Naive thymus-derived CD8-positive, alpha-beta T cell (primary cell): ENCODE measurements around the gene SIGMAR1. TPM values are rescaled to one million over a fixed set of nuclear protein-coding genes. Genes with fewer than 3 reads are reported as not detected.

ENCODE experiments used
- ATAC-seq, 2 donors: fragments of 150-1000 bp; cut with Tn5 transposase in 1 of 2; sonication (Bioruptor Pico), chemical (Tn5 transposase) in 1 of 2; 1 replicate in 1 of 2; 2 replicates in 1 of 2; pipeline ENCODE4 v1.10.0; 2021; ENCODE audit warnings: mild to moderate bottlenecking in 2 of 2, moderate library complexity in 2 of 2
- POLR2A ChIA-PET: fragments of 350-600 bp; sonication (Branson Sonifier 250); formaldehyde crosslinking; loops from one replicate; lab custom pipeline; 2021; ENCODE audit warnings: antibody characterized with exemption; lab: Charles Lee
- DNase-seq, 10 donors: peaks; one replicate each; pipeline versions ENCODE4 v3.0.0 to v3.0.0-alpha.2; 2020 to 2022
- H3K27ac Mint-ChIP-seq, 10 donors: one replicate each; pipeline ENCODE4 v1.8.0; 2020 to 2022; ENCODE audit warnings: mild to moderate bottlenecking in 10 of 10, mixed read lengths in 10 of 10, moderate library complexity in 4 of 10, inconsistent platforms in 1 of 10
- H3K27me3 Mint-ChIP-seq, 5 donors: one replicate each; pipeline ENCODE4 v1.8.0; 2021 to 2022; ENCODE audit warnings: mixed read lengths in 5 of 5
- H3K36me3 Mint-ChIP-seq, 3 donors: one replicate each; pipeline ENCODE4 v1.8.0; 2020 to 2022; ENCODE audit warnings: mixed read lengths in 3 of 3, mild to moderate bottlenecking in 2 of 3, inconsistent platforms in 1 of 3
- H3K4me1 Mint-ChIP-seq, 4 donors: one replicate each; pipeline ENCODE4 v1.8.0; 2021 to 2022; ENCODE audit warnings: mixed read lengths in 4 of 4
- H3K4me3 Mint-ChIP-seq, 10 donors: one replicate each; pipeline ENCODE4 v1.8.0; 2020 to 2022; ENCODE audit warnings: mild to moderate bottlenecking in 10 of 10, mixed read lengths in 10 of 10, moderate library complexity in 6 of 10, inconsistent platforms in 1 of 10
- H3K9me3 Mint-ChIP-seq, 9 donors: one replicate each; pipeline ENCODE4 v1.8.0; 2020 to 2022; ENCODE audit warnings: mixed read lengths in 9 of 9, mild to moderate bottlenecking in 3 of 9, inconsistent platforms in 1 of 9, moderate library complexity in 1 of 9
- polyA plus RNA-seq, 3 donors: library from polyadenylated mRNA; unstranded; fragments of 300-500 nt; fragmentation: Illumina TruSeq; gene quantifications; one replicate each; pipeline ENCODE4 v1.2.3, GENCODE V29; 2021
- total RNA-seq, 8 experiments: library from RNA in 2 of 8; stranded (reverse) in 2 of 8; gene quantifications; one replicate each; pipeline ENCODE4 v1.2.3 and lab custom pipeline; 2021 to 2026

Gene SIGMAR1
- total and polyA plus RNA-seq, 5 experiments from 2014 or later: 37.7 to 78.4 (median 67.9) TPM

GRCh38 chr9:34665381-34666250 is 28.0 kb upstream of the SIGMAR1 start:
- Mint-ChIP-seq H3K27ac (peak overlapping the region; percentile 74 to 99 (median 98)), H3K9me3 (peaks cover 0 to 17% (median 5%) of the 10 kb centered on the region in 9 donors), H3K4me1 (peaks cover 30 to 59% (median 40%) of the 10 kb centered on the region in 4 donors), H3K4me3 (peak overlapping the region; percentile 82 to 96 (median 90)), H3K27me3 (no peaks in the 10 kb centered on the region), H3K36me3 (peaks cover 9 to 20% (median 10%) of the 10 kb centered on the region in 3 donors)
- peak; percentile 77 to 94 (median 86) for DNase-seq
- POLR2A ChIA-PET: interaction anchor here (0.6 to 1.8 kb wide), 12 partner anchors 9 to 619 kb away, joined by 3 to 23 read pairs (median 4); partner anchors contain the start of genes DNAI1, FAM219A, FANCG and GALT
- ATAC-seq: peak; percentile 75 to 78

DNA sequence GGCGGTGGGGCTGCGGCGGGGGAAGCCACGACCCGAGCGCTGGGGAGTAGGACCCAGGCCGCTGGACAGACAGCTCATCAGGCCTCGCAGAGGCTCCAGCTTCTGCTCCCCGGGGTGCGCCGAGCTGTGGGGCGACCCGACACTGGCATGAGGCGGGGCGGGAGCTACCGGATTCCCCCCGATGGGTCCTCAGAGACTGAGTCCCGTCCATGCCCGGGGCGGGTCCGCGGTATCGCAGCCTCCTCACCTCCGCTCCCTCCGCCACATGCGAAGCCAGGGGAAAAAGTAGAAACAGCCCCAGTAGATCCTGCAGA is 27.4 kb upstream of the SIGMAR1 start:
- H3K9me3 Mint-ChIP-seq: peaks cover 0 to 12% (median 5%) of the 10 kb centered on the region in 9 donors
- POLR2A ChIA-PET: interaction anchor here (0.5 to 1.8 kb wide), 14 partner anchors 9 to 523 kb away, joined by 3 to 23 read pairs (median 4); partner anchors contain the start of genes DCTN3, DNAI1, FAM219A and FANCG
- peaks cover 30 to 59% (median 40%) of the 10 kb centered on the region in 4 donors for H3K4me1 Mint-ChIP-seq
- H3K36me3 Mint-ChIP-seq: peaks cover 10 to 20% (median 12%) of the 10 kb centered on the region in 3 donors
- H3K27ac Mint-ChIP-seq: peak overlapping the region; percentile 83 to 99 (median 97)
- DNase-seq (no peak), ATAC-seq (peak; percentile 10 to 42)
- H3K27me3 Mint-ChIP-seq: no peaks in the 10 kb centered on the region
- peak overlapping the region; percentile 82 to 96 (median 92) for H3K4me3 Mint-ChIP-seq

- Mint-ChIP-seq H3K36me3 (peaks cover 6 to 17% (median 12%) of the 10 kb centered on the region in 3 donors), H3K4me1 (peaks cover 30 to 59% (median 40%) of the 10 kb centered on the region in 4 donors), H3K4me3 (peak overlapping the region; percentile 82 to 96 (median 92)), H3K9me3 (peaks cover 0 to 8% (median 5%) of the 10 kb centered on the region in 9 donors), H3K27ac (peak overlapping the region; percentile 83 to 99 (median 96)), H3K27me3 (no peaks in the 10 kb centered on the region)
- peak; percentile 44 to 53 for ATAC-seq
- POLR2A ChIA-PET: interaction anchor here (0.5 to 4.5 kb wide), 14 partner anchors 8 to 522 kb away, joined by 3 to 39 read pairs (median 4); partner anchors contain the start of genes DCTN3, DNAI1, FAM219A and GALT
- DNase-seq: peak; percentile 41 to 86 (median 67)
Observed at GRCh38 chr9:34664281-34665066, 26.9 kb upstream of the SIGMAR1 start.

- POLR2A ChIA-PET: interaction anchor here (1.0 to 4.5 kb wide), 3 partner anchors 16 to 27 kb away, joined by 3 to 39 read pairs (median 8); partner anchors contain the start of gene GALT
- Mint-ChIP-seq H3K27me3 (no peaks in the 10 kb centered on the region), H3K9me3 (no peaks in the 10 kb centered on the region), H3K27ac (peak overlapping the region; percentile 79 to 99 (median 95)), H3K36me3 (peaks cover 0 to 12% (median 11%) of the 10 kb centered on the region in 3 donors), H3K4me1 (peaks cover 30 to 59% (median 40%) of the 10 kb centered on the region in 4 donors), H3K4me3 (peak overlapping the region in 9 of 10 donors; percentile 36 to 95 (median 74))
- ATAC-seq (peak in 1 of 2 donors; percentile 12), DNase-seq (peak in 3 of 10 donors; percentile 5 to 38 (median 30))
Observed at GRCh38 chr9:34663303-34663605, 25.7 kb upstream of the SIGMAR1 start.

DNA sequence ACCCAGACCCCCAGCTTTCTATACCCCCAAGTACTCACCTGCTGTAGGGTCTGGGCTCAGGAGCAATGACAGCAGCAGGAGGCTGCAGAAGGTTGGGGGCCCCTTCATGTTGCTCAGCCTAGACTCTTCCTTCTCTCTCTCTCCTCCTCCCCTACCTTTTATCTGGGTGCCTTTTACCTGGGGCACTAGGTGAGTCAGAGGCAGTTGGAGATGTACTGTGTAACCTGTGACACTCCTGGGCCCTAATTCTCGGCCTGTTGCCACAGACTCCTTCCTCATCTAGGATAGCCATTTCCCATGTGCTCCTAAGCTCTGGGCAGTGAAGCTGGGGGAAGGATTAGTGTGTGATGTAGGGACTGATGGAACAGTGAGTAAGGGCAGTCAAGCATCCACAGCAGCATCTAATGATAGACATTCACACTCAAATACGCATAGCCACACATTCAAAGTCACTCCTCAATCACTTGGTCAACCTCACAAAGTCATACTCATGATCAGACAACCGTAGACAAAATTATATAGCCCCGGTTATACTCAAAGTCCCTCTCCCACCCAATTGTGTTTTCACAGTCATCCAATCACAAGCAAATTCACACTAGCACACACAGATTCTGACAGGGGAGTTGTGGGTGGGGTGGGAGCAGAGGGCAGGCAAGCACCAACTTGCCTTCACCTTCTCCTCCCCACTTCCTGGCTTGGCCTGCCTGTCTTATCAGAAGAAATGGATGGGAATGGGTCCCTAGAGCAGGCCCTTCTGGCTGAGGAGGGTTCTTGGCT is 25.1 kb upstream of the SIGMAR1 start, which contains the start of gene CCL27:
CCL27 (minus strand) TSS at position 132 of the 777 bp plus-strand sequence; CDS start at position 108, 24 bp downstream.
- H3K4me3 Mint-ChIP-seq: peak within 1 kb of the TSS in 9 of 10 donors; percentile 36 to 95 (median 74)
- peaks cover 30 to 58% (median 40%) of the 10 kb centered on the region in 4 donors for H3K4me1 Mint-ChIP-seq
- POLR2A ChIA-PET: interaction anchor here (1.0 to 4.5 kb wide), 6 partner anchors 10 to 51 kb away, joined by 3 to 39 read pairs (median 6); partner anchors contain the start of genes GALT, RPP25L and SIGMAR1
- H3K9me3 Mint-ChIP-seq: no peaks in the 10 kb centered on the region
- peaks cover 0 to 12% (median 11%) of the 10 kb centered on the region in 3 donors for H3K36me3 Mint-ChIP-seq
- ATAC-seq: no peak
- no peaks in the 10 kb centered on the region for H3K27me3 Mint-ChIP-seq
- peak within 1 kb of the TSS; percentile 79 to 99 (median 95) for H3K27ac Mint-ChIP-seq
- DNase-seq: no peak

- peaks cover 27 to 34% (median 31%) of the 10 kb centered on the region in 4 donors for H3K4me1 Mint-ChIP-seq
- H3K9me3 Mint-ChIP-seq: no peaks in the 10 kb centered on the region
- POLR2A ChIA-PET: interaction anchor here (2.5 to 4.5 kb wide), 3 partner anchors 12 to 22 kb away, joined by 10 to 39 read pairs (median 24); partner anchors contain the start of genes GALT and SIGMAR1
- H3K4me3 Mint-ChIP-seq: no peak overlapping the region
- DNase-seq (no peak), ATAC-seq (no peak)
- no peak overlapping the region for H3K27ac Mint-ChIP-seq
- no peaks in the 10 kb centered on the region for H3K27me3 Mint-ChIP-seq
- H3K36me3 Mint-ChIP-seq: peaks cover 0 to 12% (median 11%) of the 10 kb centered on the region in 3 donors
Observed at GRCh38 chr9:34659592-34660253, 22.1 kb upstream of the SIGMAR1 start.

- Mint-ChIP-seq H3K27me3 (no peaks in the 10 kb centered on the region), H3K36me3 (peaks cover 0 to 12% (median 11%) of the 10 kb centered on the region in 3 donors), H3K4me1 (peaks cover 15 to 29% (median 23%) of the 10 kb centered on the region in 4 donors), H3K4me3 (no peak overlapping the region), H3K27ac (peak overlapping the region in 2 of 10 donors; percentile 28 to 31), H3K9me3 (no peaks in the 10 kb centered on the region)
- DNase-seq: no peak
- ATAC-seq: no peak
- POLR2A ChIA-PET: interaction anchor here (0.6 to 3.9 kb wide), 3 partner anchors 10 to 974 kb away, joined by 3 to 24 read pairs (median 10); partner anchors contain the start of genes GALT and SIGMAR1
Observed at GRCh38 chr9:34658461-34658860, 20.9 kb upstream of the SIGMAR1 start.

DNA sequence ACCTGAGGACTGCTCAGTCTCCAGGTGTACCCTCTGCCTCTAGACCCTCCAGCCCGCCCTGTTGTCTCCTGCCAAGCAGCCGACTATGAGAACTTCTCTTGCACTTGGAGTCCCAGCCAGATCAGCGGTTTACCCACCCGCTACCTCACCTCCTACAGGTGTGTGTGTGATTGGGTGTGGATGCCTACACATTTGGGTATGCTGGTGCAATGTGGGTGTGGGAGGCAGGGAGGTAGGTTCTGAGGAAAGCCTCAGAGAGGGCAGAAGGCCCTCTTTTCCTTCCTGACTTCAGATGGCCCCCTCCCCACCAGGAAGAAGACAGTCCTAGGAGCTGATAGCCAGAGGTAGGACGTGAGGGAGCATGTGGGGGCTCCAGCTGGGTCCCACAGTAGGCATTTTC is 19.4 kb upstream of the SIGMAR1 start:
- Mint-ChIP-seq H3K27ac (no peak overlapping the region), H3K27me3 (no peaks in the 10 kb centered on the region), H3K4me3 (no peak overlapping the region), H3K9me3 (no peaks in the 10 kb centered on the region), H3K36me3 (peaks cover 0 to 12% (median 11%) of the 10 kb centered on the region in 3 donors), H3K4me1 (peaks cover 16 to 29% (median 23%) of the 10 kb centered on the region in 4 donors)
- ATAC-seq: no peak
- POLR2A ChIA-PET: interaction anchor here (1.2 to 3.9 kb wide), 3 partner anchors 8 to 19 kb away, joined by 3 to 24 read pairs (median 10); partner anchors contain the start of genes GALT and SIGMAR1
- no peak for DNase-seq

GRCh38 chr9:34655394-34655793 is 17.8 kb upstream of the SIGMAR1 start:
- Mint-ChIP-seq H3K27me3 (no peaks in the 10 kb centered on the region), H3K9me3 (no peaks in the 10 kb centered on the region), H3K36me3 (peaks cover 0 to 14% (median under 1%) of the 10 kb centered on the region in 3 donors), H3K4me1 (peaks cover 14 to 26% (median 22%) of the 10 kb centered on the region in 4 donors), H3K27ac (peak overlapping the region in 5 of 10 donors; percentile 33 to 72 (median 71)), H3K4me3 (no peak overlapping the region)
- DNase-seq: no peak
- ATAC-seq: no peak
- POLR2A ChIA-PET: interaction anchor here (0.7 kb wide), 1 partner anchor 371 kb away, joined by 5 read pairs; no protein-coding TSS in a partner anchor

DNA sequence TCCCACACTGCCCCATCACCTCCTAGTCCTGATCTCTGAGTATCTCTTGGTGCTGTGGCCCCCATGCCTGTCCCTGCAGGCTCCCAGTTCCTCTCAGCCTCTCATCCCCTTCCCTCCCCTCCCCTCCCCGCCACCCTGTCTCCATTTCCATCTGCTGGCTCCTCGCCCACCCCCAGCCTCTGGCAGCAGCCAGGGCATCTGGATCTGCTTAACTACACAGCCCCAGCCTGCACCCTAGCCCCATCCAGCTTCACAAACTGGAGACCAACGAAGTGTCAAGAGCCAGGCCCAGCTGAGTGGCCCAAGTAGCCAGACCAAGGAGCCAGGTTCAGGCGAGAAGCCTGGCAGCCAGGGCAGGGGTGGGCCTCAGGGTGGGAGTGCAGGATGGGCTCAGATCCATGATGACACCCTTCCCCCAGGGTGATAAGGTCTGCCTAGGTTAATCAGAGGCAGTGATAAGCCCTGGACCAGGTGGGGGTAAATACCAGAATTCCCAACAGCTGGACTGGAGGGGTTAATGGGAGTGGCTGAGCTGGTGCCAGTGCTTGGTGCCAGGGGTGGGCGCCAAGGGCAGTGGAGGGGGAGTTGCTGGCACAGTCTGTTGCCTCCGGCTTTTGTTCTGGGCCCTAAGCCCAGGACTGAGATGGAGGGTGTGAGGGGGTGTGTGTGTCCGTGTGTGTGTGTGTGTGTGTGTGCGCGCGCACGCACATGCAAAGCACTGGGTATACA is 16.9 kb upstream of the SIGMAR1 start:
- Mint-ChIP-seq H3K4me3 (no peak overlapping the region), H3K36me3 (peaks cover 0 to 22% (median 3%) of the 10 kb centered on the region in 3 donors), H3K27ac (peak overlapping the region in 5 of 10 donors; percentile 1 to 79 (median 40)), H3K27me3 (no peaks in the 10 kb centered on the region), H3K4me1 (peaks cover 14 to 32% (median 24%) of the 10 kb centered on the region in 4 donors), H3K9me3 (no peaks in the 10 kb centered on the region)
- no peak for DNase-seq
- POLR2A ChIA-PET: no interaction called here
- ATAC-seq: no peak
